K562 (cell line): ENCODE measurements around the gene TBC1D1.

Experiments used
- DPF2 ChIP-seq: fragments of 450-650 bp; IDR thresholded peaks from 2 replicates; pipeline ENCODE4 v1.6.1; 2016
- IRF1 ChIP-seq: sonication (generic); formaldehyde crosslinking; IDR thresholded peaks from 2 replicates; pipeline ENCODE4 v1.8.0; 2022; ENCODE audit warnings: missing genetic modification reagents, mild to moderate bottlenecking, borderline replicate concordance
- KLF6 ChIP-seq: fragments of 250-450 bp; sonication (Bioruptor Pico); IDR thresholded peaks from 2 replicates; pipeline ENCODE4 v1.4.0; 2020; ENCODE audit warnings: mild to moderate bottlenecking, moderate library complexity, borderline replicate concordance
- PHF21A ChIP-seq: fragments of 450-650 bp; IDR thresholded peaks from 2 replicates; pipeline ENCODE4 v1.6.1; 2017; ENCODE audit warnings: low read depth, borderline replicate concordance
- USF2 ChIP-seq: sonication (generic); formaldehyde crosslinking; IDR thresholded peaks from 2 replicates; pipeline ENCODE4 v1.5.0; 2020; ENCODE audit warnings: missing genetic modification reagents
- ZNF512 ChIP-seq: IDR thresholded peaks from 2 replicates; pipeline ENCODE4 v1.6.1; 2016; ENCODE audit warnings: missing genetic modification characterization, missing compliant biosample characterization

- TF ChIP-seq PHF21A: no peak
- TF ChIP-seq USF2: no peak
- no peak for TF ChIP-seq ZNF512 (tag)
- TF ChIP-seq KLF6 (CRISPR knock-in tag): no peak
- no peak for TF ChIP-seq IRF1 (CRISPR knock-in tag)
- no peak for TF ChIP-seq DPF2
Observed at GRCh38 chr4:37917388-37917787, 26.5 kb downstream of the TBC1D1 start.
